ENCODE results near the gene LACTBL1. TPM values are rescaled to one million over a fixed set of nuclear protein-coding genes. Genes with fewer than 3 reads are reported as not detected.

The LACTBL1 gene
- total and polyA plus RNA-seq, 2 donors (not counting 1 experiment from before 2014, with no cell fraction given) = not detected

DNA sequence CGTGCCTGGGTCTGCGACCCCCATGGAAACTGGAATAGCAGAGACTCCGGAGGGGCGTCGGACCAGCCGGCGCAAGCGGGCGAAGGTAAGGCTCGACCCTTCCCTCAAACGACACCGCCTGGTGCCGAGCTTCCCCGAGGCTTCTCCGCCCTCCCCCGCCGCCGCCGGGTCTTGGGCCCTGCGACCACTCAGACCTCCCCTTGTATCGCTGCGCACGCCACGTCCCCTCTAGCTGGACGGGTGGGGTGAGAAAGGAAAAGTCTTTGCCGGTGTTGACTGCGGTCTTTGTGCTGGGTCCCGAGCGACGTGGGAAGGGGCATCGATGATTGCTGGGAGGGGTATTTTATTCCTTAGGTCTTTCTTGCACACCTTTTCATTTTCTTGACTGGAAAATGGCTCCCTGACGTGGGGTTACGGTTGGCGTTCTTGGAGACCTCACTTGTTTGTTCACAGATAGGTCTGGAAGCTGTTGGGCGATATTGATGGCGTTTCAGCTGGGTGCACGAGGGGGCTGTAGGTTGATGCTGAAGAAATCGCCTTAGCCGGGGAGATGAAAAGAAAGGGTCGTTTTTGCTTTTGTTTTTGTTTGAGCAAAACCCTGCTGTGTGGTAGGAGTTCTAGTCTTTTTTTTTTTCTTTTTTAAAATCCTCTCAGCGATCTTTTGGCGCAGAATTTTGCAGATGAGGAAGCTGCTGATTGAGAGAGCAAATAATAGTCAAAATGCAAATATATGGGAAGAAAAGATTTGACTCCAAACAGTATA, 47.4 kb upstream of the LACTBL1 start:
- H3K4me3 ChIP-seq (replicated peaks in 1 of 4; ENCODE audit: control extremely low read depth in 1 of 4, insufficient read depth in 1 of 4, low read depth in 3 of 4, low read length in 4 of 4) = peak overlapping the region; percentile 65 to 96 (median 82)
- peak; percentile 41 to 51 for DNase-seq (ENCODE audit: low read depth in 2 of 2)
- no peaks in the 10 kb centered on the region for H3K36me3 ChIP-seq (ENCODE audit: control insufficient read depth, insufficient read depth, low read length)
- no peaks in the 10 kb centered on the region for H4K20me1 ChIP-seq (ENCODE audit: control insufficient read depth, extremely low read depth, insufficient read depth, low read length)
- no peaks in the 10 kb centered on the region for H3K27me3 ChIP-seq (ENCODE audit: control insufficient read depth, insufficient read depth, low read length)
- TF ChIP-seq, protein P1, sequence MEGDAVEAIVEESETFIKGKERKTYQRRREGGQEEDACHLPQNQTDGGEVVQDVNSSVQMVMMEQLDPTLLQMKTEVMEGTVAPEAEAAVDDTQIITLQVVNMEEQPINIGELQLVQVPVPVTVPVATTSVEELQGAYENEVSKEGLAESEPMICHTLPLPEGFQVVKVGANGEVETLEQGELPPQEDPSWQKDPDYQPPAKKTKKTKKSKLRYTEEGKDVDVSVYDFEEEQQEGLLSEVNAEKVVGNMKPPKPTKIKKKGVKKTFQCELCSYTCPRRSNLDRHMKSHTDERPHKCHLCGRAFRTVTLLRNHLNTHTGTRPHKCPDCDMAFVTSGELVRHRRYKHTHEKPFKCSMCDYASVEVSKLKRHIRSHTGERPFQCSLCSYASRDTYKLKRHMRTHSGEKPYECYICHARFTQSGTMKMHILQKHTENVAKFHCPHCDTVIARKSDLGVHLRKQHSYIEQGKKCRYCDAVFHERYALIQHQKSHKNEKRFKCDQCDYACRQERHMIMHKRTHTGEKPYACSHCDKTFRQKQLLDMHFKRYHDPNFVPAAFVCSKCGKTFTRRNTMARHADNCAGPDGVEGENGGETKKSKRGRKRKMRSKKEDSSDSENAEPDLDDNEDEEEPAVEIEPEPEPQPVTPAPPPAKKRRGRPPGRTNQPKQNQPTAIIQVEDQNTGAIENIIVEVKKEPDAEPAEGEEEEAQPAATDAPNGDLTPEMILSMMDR (conservative IDR thresholded peaks at IDR 0.05 in 1 of 2, IDR thresholded peaks at IDR 0.05 in 1 of 2; ENCODE audit: low read depth in 1 of 2, low read length in 2 of 2) = no peak
- TF ChIP-seq EZH2 (IDR thresholded peaks at IDR 0.05; ENCODE audit: low read length, missing control alignments) = no peak
- peak overlapping the region; percentile 83 for H3K9ac ChIP-seq (ENCODE audit: insufficient read depth, low read length)
- no peaks in the 10 kb centered on the region for H3K4me1 ChIP-seq (ENCODE audit: control insufficient read depth, extremely low read depth, insufficient read depth, low read length)
- H3K9me3 ChIP-seq (ENCODE audit: control insufficient read depth, insufficient read depth, low read depth, low read length) = no peaks in the 10 kb centered on the region
- peak overlapping the region; percentile 82 for H3K27ac ChIP-seq (ENCODE audit: insufficient read depth, low read length)
- peak overlapping the region; percentile 91 for H3K4me2 ChIP-seq (ENCODE audit: extremely low read depth, insufficient read depth, low read length)
- peak overlapping the region; percentile 84 for H2AFZ ChIP-seq (ENCODE audit: low read length)
- H3K79me2 ChIP-seq (ENCODE audit: control insufficient read depth, insufficient read depth, low read length) = peaks cover 54% of the 10 kb centered on the region

DNA sequence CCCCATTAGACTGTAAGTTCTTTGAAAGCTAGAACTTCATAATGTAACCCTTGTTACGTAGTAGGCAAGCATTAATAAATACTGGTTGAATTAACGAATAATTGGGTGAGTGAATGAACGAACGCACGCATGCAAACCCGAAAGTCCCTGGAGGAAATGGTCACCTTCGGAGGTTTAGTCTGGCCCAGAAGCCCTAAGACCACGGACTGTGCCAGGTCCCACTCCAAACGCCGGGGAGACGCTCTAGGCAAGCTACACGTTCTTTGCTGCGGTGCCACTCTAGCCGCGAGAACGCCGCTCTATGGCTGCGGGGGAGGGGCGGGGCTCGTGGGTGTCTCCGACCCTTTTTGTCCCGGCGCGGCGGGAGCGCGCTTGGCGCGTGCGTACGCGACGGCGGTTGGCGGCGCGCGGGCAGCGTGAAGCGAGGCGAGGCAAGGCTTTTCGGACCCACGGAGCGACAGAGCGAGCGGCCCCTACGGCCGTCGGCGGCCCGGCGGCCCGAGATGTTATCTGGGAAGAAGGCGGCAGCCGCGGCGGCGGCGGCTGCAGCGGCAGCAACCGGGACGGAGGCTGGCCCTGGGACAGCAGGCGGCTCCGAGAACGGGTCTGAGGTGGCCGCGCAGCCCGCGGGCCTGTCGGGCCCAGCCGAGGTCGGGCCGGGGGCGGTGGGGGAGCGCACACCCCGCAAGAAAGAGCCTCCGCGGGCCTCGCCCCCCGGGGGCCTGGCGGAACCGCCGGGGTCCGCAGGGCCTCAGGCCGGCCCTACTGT, 46.6 kb upstream of the LACTBL1 start, which contains the start of gene KDM1A:
TSS of gene KDM1A (plus strand) at position 375 of the 769 bp plus-strand sequence. CDS start at position 504, 129 bp downstream.
- H3K9me3 ChIP-seq (ENCODE audit: control insufficient read depth, insufficient read depth, low read depth, low read length) = no peaks in the 10 kb centered on the region
- H3K9ac ChIP-seq (ENCODE audit: insufficient read depth, low read length) = peak within 1 kb of the TSS; percentile 83
- H3K27me3 ChIP-seq (ENCODE audit: control insufficient read depth, insufficient read depth, low read length) = no peaks in the 10 kb centered on the region
- peaks cover 46% of the 10 kb centered on the region for H3K79me2 ChIP-seq (ENCODE audit: control insufficient read depth, insufficient read depth, low read length)
- no peak for TF ChIP-seq EZH2 (IDR thresholded peaks at IDR 0.05; ENCODE audit: low read length, missing control alignments)
- TF ChIP-seq, protein P1 (conservative IDR thresholded peaks at IDR 0.05 in 1 of 2, IDR thresholded peaks at IDR 0.05 in 1 of 2; ENCODE audit: low read depth in 1 of 2, low read length in 2 of 2) = no peak
- peak within 1 kb of the TSS; percentile 82 for H3K27ac ChIP-seq (ENCODE audit: insufficient read depth, low read length)
- H3K4me2 ChIP-seq (ENCODE audit: extremely low read depth, insufficient read depth, low read length) = peak within 1 kb of the TSS; percentile 91
- H2AFZ ChIP-seq (ENCODE audit: low read length) = peak within 1 kb of the TSS; percentile 98
- peak; percentile 97 to 98 for DNase-seq (ENCODE audit: low read depth in 2 of 2)
- peak within 1 kb of the TSS; percentile 65 to 96 (median 82) for H3K4me3 ChIP-seq (replicated peaks in 1 of 4; ENCODE audit: control extremely low read depth in 1 of 4, insufficient read depth in 1 of 4, low read depth in 3 of 4, low read length in 4 of 4)
- no peaks in the 10 kb centered on the region for H4K20me1 ChIP-seq (ENCODE audit: control insufficient read depth, extremely low read depth, insufficient read depth, low read length)
- no peaks in the 10 kb centered on the region for H3K36me3 ChIP-seq (ENCODE audit: control insufficient read depth, insufficient read depth, low read length)
- no peaks in the 10 kb centered on the region for H3K4me1 ChIP-seq (ENCODE audit: control insufficient read depth, extremely low read depth, insufficient read depth, low read length)

DNA sequence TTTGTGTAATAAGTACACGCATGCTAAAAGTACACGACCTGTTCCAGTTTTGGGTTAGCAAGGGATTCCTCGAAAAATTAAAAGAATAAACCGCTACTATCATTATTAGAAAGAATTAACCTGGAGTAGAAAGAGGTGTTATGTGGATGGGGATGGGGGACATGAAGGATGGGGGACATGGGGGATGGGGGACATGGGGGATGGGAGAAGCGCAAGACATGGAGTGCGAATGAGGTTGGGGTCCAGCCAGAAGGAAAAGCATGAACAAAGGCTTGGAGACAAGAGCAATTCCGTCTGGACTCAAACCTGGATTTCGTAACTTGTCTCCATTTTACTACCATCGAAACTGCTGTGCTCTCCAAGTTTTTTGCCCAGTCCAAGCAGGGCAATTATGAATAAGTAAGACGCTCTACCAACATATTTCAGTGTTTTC, 46.0 kb upstream of the LACTBL1 start:
- Histone ChIP-seq H3K9ac (ENCODE audit: insufficient read depth, low read length) (peak overlapping the region; percentile 83), H3K4me3 (replicated peaks in 1 of 4; ENCODE audit: control extremely low read depth in 1 of 4, insufficient read depth in 1 of 4, low read depth in 3 of 4, low read length in 4 of 4) (peak overlapping the region; percentile 65 to 95 (median 81)), H3K79me2 (ENCODE audit: control insufficient read depth, insufficient read depth, low read length) (peaks cover 40% of the 10 kb centered on the region), H4K20me1 (ENCODE audit: control insufficient read depth, extremely low read depth, insufficient read depth, low read length) (no peaks in the 10 kb centered on the region), H3K27me3 (ENCODE audit: control insufficient read depth, insufficient read depth, low read length) (no peaks in the 10 kb centered on the region), H3K4me1 (ENCODE audit: control insufficient read depth, extremely low read depth, insufficient read depth, low read length) (no peaks in the 10 kb centered on the region), H3K36me3 (ENCODE audit: control insufficient read depth, insufficient read depth, low read length) (no peaks in the 10 kb centered on the region), H3K4me2 (ENCODE audit: extremely low read depth, insufficient read depth, low read length) (peak overlapping the region; percentile 81), H2AFZ (ENCODE audit: low read length) (peak overlapping the region; percentile 98), H3K27ac (ENCODE audit: insufficient read depth, low read length) (peak overlapping the region; percentile 82), H3K9me3 (ENCODE audit: control insufficient read depth, insufficient read depth, low read depth, low read length) (no peaks in the 10 kb centered on the region)
- TF ChIP-seq, protein P1 (conservative IDR thresholded peaks at IDR 0.05 in 1 of 2, IDR thresholded peaks at IDR 0.05 in 1 of 2; ENCODE audit: low read depth in 1 of 2, low read length in 2 of 2) = no peak
- TF ChIP-seq EZH2 (IDR thresholded peaks at IDR 0.05; ENCODE audit: low read length, missing control alignments) = no peak
- DNase-seq (ENCODE audit: low read depth in 2 of 2) = no peak
